ENCODE data around the gene ENGASE. TPM values are rescaled to one million over a fixed set of nuclear protein-coding genes. Genes with fewer than 3 reads are reported as not detected.
A peak's percentile ranks its signal among the peaks of the same experiment; 100 is the strongest.
"Not testable (repeated sequence)": the region's sequence is repeated elsewhere in the genome, so short reads cannot be mapped to it uniquely, and the experiment has no call there.

The ENGASE gene
- total RNA-seq, 1 experiment from 2014 or later, result 34.5 TPM

GRCh38 chr17:79029327-79030009, 45.2 kb upstream of the ENGASE start:
- Mint-ChIP-seq H3K27ac (ENCODE audit: low read depth, unreplicated experiment) (no peak overlapping the region), H3K36me3 (ENCODE audit: insufficient read depth, unreplicated experiment) (peaks cover 12% of the 10 kb centered on the region), H3K9me3 (ENCODE audit: unreplicated experiment) (no peaks in the 10 kb centered on the region), H3K4me3 (ENCODE audit: unreplicated experiment) (no peak overlapping the region), H3K27me3 (ENCODE audit: insufficient read depth, unreplicated experiment) (no peaks in the 10 kb centered on the region), H3K4me1 (ENCODE audit: insufficient read depth, unreplicated experiment) (peaks cover 55% of the 10 kb centered on the region)
- POLR2A ChIA-PET, result interaction anchor here (0.7 kb wide), 1 partner anchor 20 kb away, joined by 3 read pairs; the partner anchor contains the start of gene CANT1
- intact Hi-C loops (cut with micrococcal nuclease), result no loop called here
- no TSS peak for BruUV-seq (replicated peaks)
- CTCF ChIA-PET, result interaction anchor here (0.6 to 2.9 kb wide), 6 partner anchors 9 to 108 kb away, joined by 3 to 12 read pairs (median 4); no protein-coding TSS in a partner anchor
- TF ChIP-seq, protein P1, sequence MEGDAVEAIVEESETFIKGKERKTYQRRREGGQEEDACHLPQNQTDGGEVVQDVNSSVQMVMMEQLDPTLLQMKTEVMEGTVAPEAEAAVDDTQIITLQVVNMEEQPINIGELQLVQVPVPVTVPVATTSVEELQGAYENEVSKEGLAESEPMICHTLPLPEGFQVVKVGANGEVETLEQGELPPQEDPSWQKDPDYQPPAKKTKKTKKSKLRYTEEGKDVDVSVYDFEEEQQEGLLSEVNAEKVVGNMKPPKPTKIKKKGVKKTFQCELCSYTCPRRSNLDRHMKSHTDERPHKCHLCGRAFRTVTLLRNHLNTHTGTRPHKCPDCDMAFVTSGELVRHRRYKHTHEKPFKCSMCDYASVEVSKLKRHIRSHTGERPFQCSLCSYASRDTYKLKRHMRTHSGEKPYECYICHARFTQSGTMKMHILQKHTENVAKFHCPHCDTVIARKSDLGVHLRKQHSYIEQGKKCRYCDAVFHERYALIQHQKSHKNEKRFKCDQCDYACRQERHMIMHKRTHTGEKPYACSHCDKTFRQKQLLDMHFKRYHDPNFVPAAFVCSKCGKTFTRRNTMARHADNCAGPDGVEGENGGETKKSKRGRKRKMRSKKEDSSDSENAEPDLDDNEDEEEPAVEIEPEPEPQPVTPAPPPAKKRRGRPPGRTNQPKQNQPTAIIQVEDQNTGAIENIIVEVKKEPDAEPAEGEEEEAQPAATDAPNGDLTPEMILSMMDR (IDR thresholded peaks at IDR 0.05; ENCODE audit: unreplicated experiment), result no peak
- no peak for DNase-seq (ENCODE audit: unreplicated experiment)

DNA sequence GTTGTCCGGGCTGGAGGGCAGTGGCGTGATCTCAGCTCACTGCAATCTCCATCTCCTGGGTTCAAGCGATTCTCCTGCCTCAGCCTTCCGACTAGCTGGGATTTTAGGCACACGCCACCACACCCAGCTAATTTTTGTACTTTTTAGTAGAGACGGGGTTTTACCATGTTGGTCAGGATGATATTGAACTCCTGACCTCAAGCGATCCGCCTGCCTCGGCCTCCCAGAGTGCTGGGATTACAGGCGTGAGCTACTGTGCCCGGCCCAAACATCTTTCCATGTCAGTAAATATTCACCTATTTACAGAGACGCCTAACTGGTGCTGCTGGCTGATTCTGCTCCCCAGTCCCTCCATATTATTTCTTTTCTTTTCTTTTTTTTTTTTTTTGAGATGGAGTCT, 44.0 kb upstream of the ENGASE start:
- H3K9me3 Mint-ChIP-seq (ENCODE audit: unreplicated experiment); DNase-seq (ENCODE audit: unreplicated experiment); CTCF ChIA-PET; H3K4me3 Mint-ChIP-seq (ENCODE audit: unreplicated experiment); intact Hi-C loops (cut with micrococcal nuclease); BruUV-seq (replicated peaks); H3K27me3 Mint-ChIP-seq (ENCODE audit: insufficient read depth, unreplicated experiment); H3K27ac Mint-ChIP-seq (ENCODE audit: low read depth, unreplicated experiment); POLR2A ChIA-PET: not testable (repeated sequence)
- Mint-ChIP-seq H3K36me3 (ENCODE audit: insufficient read depth, unreplicated experiment) (peaks cover 12% of the 10 kb centered on the region), H3K4me1 (ENCODE audit: insufficient read depth, unreplicated experiment) (peaks cover 52% of the 10 kb centered on the region)

GRCh38 chr17:79031996-79032875, 42.4 kb upstream of the ENGASE start:
- ChIA-PET CTCF (interaction anchor here (0.6 to 6.1 kb wide), 4 partner anchors 10 to 360 kb away, joined by 3 to 29 read pairs (median 6); no protein-coding TSS in a partner anchor), POLR2A (interaction anchor here (0.6 to 1.3 kb wide), 2 partner anchors 9 to 12 kb away, joined by 3 to 4 read pairs; no protein-coding TSS in a partner anchor)
- H3K27ac Mint-ChIP-seq (ENCODE audit: low read depth, unreplicated experiment), result peak overlapping the region; percentile 8
- no peak for DNase-seq (ENCODE audit: unreplicated experiment)
- H3K4me3 Mint-ChIP-seq (ENCODE audit: unreplicated experiment), result no peak overlapping the region
- intact Hi-C loops (cut with micrococcal nuclease), result no loop called here
- peaks cover 47% of the 10 kb centered on the region for H3K4me1 Mint-ChIP-seq (ENCODE audit: insufficient read depth, unreplicated experiment)
- no TSS peak for BruUV-seq (replicated peaks)
- no peaks in the 10 kb centered on the region for H3K9me3 Mint-ChIP-seq (ENCODE audit: unreplicated experiment)
- H3K36me3 Mint-ChIP-seq (ENCODE audit: insufficient read depth, unreplicated experiment), result peaks cover 5% of the 10 kb centered on the region
- TF ChIP-seq, protein P1 (IDR thresholded peaks at IDR 0.05; ENCODE audit: unreplicated experiment), result no peak
- no peaks in the 10 kb centered on the region for H3K27me3 Mint-ChIP-seq (ENCODE audit: insufficient read depth, unreplicated experiment)

DNA sequence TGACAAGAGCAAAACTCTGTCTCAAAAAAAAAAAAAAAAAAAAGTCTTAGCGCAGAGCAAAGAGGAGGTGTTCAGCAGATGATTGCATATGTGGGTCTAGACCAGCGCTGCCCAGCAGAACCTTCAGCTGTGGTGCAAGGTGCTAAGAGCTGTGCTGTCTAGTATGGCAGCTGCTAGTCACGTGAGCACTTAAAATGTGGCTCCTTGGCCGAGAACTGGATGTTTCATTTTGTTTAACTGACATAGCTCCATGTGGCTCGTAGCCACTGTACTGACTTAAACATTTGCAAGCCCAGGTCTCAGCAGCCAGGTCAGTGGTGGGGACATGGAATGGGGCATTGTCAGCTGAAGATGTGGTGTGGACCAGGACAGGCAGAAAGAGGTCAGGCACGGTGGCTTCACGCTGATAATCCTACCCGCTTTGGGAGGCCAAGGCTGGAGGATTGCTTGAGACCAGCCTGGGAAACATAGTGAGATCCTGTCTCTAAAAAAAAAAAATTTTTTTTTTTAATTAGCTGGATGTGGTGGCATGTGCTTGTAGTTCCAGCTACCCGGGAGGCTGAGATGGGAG, 41.5 kb upstream of the ENGASE start:
- Mint-ChIP-seq H3K27ac (ENCODE audit: low read depth, unreplicated experiment) (no peak overlapping the region), H3K9me3 (ENCODE audit: unreplicated experiment) (no peaks in the 10 kb centered on the region)
- no TSS peak for BruUV-seq (replicated peaks)

More for the DNA sequence above, 41.5 kb upstream of the ENGASE start:
- ChIA-PET CTCF (interaction anchor here (0.6 to 6.1 kb wide), 5 partner anchors 9 to 716 kb away, joined by 3 to 29 read pairs (median 5); no protein-coding TSS in a partner anchor), POLR2A (interaction anchor here (1.3 kb wide), 1 partner anchor 13 kb away, joined by 4 read pairs; no protein-coding TSS in a partner anchor)
- DNase-seq (ENCODE audit: unreplicated experiment), result no peak
- intact Hi-C loops (cut with micrococcal nuclease), result no loop called here
- no peaks in the 10 kb centered on the region for H3K27me3 Mint-ChIP-seq (ENCODE audit: insufficient read depth, unreplicated experiment)
- peaks cover 40% of the 10 kb centered on the region for H3K4me1 Mint-ChIP-seq (ENCODE audit: insufficient read depth, unreplicated experiment)
- peaks cover 7% of the 10 kb centered on the region for H3K36me3 Mint-ChIP-seq (ENCODE audit: insufficient read depth, unreplicated experiment)
- no peak overlapping the region for H3K4me3 Mint-ChIP-seq (ENCODE audit: unreplicated experiment)
- TF ChIP-seq, protein P1 (IDR thresholded peaks at IDR 0.05; ENCODE audit: unreplicated experiment), result no peak

Measured in MCF 10A (cell line).